GM19099 (cell line): ENCODE data around the gene APLF.

Experiments used
- POLR2A ChIP-seq: IDR thresholded peaks from 3 replicates; pipeline ENCODE4 v1.6.1; 2011; ENCODE audit warnings: low read depth; ENCODE audit not compliant: insufficient read length; ENCODE audit errors: extremely low read depth

APLF gene

GRCh38 chr2:68458981-68459380, 8.4 kb upstream of the APLF start:
- no peak for TF ChIP-seq POLR2A

- no peak for TF ChIP-seq POLR2A
Measured at GRCh38 chr2:68463287-68463877, 4.0 kb upstream of the APLF start.

GRCh38 chr2:68464651-68465050, 2.7 kb upstream of the APLF start:
- no peak for TF ChIP-seq POLR2A

- no peak for TF ChIP-seq POLR2A
Measured at GRCh38 chr2:68465081-68465916, 2.1 kb upstream of the APLF start.

- no peak for TF ChIP-seq POLR2A
Measured at GRCh38 chr2:68466361-68466777, 1.0 kb upstream of the APLF start.

GRCh38 chr2:68466778-68467076, 658 bp upstream of the APLF start:
- TF ChIP-seq POLR2A: no peak

GRCh38 chr2:68468801-68469200, 1.4 kb downstream of the APLF start:
- TF ChIP-seq POLR2A: no peak

GRCh38 chr2:68469935-68470334, 2.5 kb downstream of the APLF start:
- no peak for TF ChIP-seq POLR2A

- no peak for TF ChIP-seq POLR2A
Measured at GRCh38 chr2:68471385-68471784, 4.0 kb downstream of the APLF start.

- no peak for TF ChIP-seq POLR2A
Measured at GRCh38 chr2:68472796-68473414, 5.5 kb downstream of the APLF start.

GRCh38 chr2:68475110-68475509, 7.7 kb downstream of the APLF start:
- no peak for TF ChIP-seq POLR2A

GRCh38 chr2:68475576-68475975, 8.2 kb downstream of the APLF start:
- no peak for TF ChIP-seq POLR2A

- no peak for TF ChIP-seq POLR2A
Measured at GRCh38 chr2:68476454-68476853, 9.1 kb downstream of the APLF start.

GRCh38 chr2:68478688-68479087, 11.3 kb downstream of the APLF start:
- TF ChIP-seq POLR2A: no peak

GRCh38 chr2:68482296-68482820, 15.0 kb downstream of the APLF start:
- TF ChIP-seq POLR2A: no peak

- TF ChIP-seq POLR2A: no peak
Measured at GRCh38 chr2:68483011-68483410, 15.6 kb downstream of the APLF start.
